Activated CD4-positive, CD25-positive, alpha-beta regulatory T cell treated with anti-CD3 and anti-CD28 coated beads, Interleukin-2, amount 50 U/mL, for 72 hours (primary cell): Measurements from ENCODE around the gene VDAC1.
A peak's percentile ranks its signal among the peaks of the same experiment; 100 is the strongest.

Source experiments
- DNase-seq: peaks from one replicate; pipeline ENCODE4 v3.0.0; 2021

VDAC1 gene

DNA sequence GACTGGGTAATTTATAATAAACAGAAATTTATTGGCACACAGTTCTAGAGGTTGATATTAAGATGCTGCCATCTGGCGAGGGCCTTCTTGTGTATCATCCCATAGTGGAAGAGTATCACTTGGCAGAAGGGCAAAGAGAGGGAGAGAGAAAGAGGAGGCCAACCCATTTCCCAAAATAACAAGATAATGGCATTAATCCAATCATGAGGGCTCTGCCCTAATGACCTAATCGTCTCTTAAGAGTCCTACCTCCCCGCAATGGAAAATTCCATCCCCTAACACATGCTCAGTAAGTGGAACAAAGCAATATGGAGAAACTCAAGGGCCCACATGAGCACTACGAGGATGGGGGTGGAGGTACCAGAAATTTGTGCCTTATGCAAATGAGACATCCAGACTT, 17.6 kb upstream of the VDAC1 start:
- DNase-seq: no peak

DNA sequence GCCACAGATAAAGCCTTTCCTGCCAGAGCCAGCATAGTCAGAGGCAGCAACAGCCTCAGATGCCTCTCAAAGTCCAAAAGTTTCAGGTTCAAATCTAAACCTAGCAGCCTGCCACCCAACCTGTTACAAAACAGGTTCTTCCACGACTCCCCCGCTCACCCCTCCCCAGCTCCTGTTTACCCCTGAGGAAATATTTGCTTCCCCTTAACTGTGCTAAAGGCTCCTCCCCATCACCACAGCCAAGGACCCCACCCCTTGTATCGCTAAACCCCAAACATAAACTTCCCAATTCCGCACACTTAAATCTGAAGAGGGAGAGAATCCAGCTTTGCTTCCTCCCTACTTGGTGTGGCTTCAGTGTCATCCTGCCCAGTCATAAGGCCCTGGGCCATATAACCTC, 15.4 kb upstream of the VDAC1 start:
- DNase-seq: no peak

DNA sequence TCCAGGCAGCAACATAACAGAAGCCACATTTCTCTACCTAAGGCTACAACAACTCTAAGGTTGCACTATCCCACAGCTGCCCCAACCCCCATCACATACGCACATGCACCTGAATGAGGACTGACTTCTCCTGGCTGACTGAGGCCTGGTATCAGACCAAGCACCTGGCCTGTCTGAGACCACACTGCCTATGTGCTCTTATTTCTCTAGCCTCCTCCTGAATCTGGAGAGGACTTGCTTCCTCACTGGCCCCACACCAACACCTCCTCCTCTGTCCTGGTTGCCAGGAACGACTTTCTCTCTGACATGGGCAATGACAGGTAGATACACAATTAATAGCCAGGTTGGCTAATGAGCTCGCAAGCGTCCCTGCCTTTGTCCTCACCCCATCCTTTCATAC, 14.9 kb upstream of the VDAC1 start:
- DNase-seq: no peak

DNA sequence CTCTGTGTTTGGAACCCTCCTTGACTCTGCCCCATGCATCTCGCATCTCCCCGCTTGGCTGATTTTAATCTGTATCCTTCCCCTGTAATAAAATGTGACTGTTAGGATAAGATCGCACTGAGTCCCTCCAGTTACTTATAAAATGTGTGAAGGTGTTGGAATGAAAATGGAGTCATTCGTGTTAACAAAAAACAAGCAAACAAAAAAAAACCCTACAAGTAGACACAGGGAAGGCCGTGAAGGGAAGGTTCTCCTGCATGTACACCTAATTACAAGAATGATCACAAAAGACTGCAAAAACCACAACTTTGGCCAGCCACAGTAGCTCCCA, 14.2 kb upstream of the VDAC1 start:
- no peak for DNase-seq

DNA sequence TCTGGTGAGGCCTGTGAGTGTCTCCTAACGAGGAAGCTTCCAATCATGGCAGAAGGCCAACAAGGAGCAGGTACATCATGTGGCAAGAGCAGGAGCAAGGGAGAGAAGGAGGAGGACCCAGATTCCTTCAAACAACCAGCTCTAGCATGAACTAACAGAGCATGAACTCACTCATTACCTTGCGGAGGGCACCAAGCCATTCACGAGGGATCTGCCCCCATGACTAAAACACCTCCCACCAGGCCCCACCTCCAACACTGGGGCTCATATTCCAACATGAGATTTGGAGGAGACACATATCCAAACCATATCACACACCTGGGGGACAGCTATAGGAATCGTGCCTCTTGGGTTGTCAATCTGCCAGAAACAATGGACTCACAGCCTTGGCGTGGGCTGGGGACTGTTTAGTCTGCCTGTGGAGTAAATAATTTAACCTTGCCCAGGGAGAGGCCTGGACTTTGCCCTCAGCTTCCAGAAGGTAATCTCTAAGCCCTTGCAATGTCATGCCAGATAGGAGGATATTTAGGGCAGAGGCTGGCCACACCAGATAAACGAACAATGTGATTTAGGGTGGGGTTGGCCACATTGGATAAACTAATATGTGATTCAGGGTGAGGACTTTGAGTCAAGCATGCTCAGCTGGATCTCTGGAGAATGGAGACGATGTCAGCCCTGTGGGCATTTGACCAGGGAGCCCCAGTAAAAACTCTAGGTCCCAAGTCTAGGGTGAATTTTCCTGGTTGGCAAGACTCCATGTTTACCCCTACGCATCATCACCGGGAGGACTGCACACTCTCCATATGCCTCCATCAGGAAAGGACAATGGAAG, 13.6 kb upstream of the VDAC1 start:
- DNase-seq: no peak

DNA sequence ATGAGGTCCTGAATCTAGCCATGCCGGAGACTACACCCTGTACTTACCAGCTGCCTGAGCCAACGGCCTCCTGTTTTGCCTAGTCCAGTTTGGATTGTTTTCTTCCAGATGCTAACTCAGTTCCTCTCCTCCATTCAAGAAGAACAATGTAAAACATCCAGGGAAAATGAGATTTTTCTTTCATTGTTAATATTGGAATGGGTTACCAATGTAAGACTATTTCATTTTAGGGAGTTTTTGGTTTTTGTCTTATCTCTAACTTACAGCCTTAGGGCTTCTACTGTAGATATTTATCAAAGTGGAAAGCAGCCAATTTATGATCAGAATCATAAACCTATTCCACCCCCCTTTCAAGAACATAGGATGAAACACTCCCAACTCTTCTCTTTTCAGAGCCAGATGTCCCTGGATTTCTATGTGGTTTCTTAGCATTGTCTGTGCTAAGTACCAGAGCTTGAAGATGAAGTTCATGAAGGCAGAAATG, 3.5 kb upstream of the VDAC1 start:
- DNase-seq: no peak

DNA sequence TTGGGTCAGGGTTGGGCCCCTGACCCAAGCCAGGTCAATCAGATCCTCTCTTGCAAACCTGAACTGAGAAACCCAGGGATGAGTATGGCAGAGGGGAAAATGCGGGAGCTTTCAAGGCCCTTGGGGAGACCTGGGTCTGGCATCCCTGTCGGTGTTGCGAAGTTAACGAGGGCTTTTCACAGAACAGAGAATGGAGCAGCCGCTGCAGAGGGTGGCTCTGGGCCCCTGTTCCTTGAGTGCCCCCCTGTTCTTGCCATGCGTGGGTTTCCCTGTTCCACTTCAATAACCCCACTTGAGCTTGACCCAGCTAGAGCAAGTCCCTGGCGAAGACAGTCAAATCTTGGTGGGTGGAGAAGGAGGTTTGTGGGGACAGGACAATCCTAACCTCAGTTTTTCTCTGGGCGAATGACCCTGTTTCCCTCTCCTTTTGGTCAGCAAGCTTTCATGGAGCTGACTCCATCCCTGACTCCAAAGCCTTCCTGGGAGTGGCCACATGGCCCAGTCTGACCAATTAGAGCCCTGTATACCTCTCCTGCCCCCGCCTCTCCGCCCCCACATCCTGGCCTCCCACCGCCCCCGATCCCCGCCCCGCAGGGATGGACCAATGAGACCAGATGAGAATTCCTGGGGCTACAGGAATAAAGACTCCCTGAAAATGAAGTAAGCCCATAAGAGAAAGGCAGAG, 2.9 kb upstream of the VDAC1 start:
- no peak for DNase-seq

DNA sequence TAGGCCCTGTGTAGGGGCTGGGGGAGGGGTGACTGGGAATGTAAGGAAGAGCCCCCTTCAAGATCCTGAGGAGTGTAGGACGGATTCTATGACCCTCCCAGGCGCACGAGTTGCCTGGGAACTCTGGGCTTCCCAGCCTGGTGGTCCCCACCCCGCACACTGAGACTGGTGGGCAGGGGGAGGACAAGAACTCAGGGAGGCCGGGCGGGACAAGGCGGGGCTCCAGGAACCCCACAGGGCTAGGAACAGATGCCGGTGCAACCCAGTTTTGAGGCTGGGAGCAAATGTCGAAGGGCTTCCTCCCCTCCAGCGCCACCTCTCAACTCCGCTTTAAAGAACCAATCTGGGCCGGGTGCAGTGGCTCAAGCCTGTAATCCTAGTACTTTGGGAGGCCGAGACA, 1.3 kb upstream of the VDAC1 start:
- DNase-seq: no peak

DNA sequence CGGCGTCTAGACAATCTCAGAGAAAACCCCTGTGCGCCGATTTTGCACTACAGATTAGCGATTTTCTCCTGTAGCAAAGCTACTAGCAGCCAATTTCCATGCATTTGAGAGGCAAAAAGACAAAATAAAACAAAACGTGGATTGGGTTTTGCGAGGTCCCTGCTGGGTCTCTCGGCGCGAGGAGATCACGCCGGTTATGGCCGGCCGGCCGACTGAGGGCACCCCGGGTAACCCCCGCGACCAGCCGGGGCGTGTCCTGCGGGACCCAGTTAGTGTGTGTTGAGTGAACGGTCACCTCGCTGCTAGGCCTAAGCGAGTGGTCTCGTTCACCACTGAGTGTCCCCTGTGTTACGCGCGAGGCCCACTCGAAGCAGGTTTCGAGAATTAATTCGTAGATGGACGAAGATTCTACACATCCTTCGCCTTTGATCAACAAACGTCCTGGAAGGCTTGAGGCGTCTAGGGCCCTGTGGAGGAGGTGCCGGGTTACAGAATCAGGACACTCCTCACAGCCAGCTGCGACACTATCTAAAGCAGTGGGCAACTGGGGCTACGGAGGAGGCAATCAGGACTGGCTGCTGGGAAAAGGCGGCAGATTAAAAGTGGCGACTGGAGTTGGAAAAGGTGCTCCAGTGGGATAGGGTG, 764 bp upstream of the VDAC1 start:
- DNase-seq: peak; percentile 49

DNA sequence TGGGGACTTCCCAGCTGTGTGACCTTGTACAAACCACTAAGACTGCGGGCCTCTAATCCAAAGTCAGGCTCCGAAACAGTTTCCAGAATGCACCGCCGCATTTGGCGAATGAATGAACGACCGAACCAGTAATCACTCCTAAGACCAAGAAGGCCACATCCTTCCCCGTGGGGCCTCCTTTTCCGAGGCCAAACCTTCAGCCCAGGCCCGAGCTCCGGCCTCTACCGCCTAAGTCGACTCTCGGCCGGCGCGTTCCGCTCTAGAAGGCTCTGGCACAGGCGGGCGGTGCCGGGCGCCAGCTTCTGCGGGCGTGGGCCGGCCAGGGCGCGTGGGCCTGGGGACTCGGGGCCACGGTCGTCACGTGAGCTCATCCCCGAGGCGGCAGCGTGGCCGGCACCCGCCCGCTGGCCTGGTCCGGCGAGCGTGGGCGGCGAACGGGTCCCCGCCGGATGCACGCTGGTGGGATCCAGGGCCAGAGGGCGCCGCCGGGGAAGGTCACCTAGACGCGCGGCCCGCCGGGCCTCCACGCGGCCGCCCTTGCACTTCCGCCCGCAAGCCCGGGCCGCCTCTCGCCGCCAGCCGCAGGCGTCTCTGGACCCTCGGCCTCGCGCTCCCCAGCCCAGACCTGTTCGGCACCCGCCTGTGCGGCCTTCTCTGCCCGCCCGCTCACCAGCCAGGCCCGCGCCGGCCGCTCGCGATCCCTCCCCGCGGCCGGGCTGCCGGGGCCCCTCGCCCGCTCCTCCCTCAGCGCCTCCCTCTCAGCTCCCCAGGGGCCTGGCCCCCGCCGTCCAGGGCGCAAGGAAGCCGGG, 754 bp downstream of the VDAC1 start:
- peak; percentile 67 for DNase-seq

DNA sequence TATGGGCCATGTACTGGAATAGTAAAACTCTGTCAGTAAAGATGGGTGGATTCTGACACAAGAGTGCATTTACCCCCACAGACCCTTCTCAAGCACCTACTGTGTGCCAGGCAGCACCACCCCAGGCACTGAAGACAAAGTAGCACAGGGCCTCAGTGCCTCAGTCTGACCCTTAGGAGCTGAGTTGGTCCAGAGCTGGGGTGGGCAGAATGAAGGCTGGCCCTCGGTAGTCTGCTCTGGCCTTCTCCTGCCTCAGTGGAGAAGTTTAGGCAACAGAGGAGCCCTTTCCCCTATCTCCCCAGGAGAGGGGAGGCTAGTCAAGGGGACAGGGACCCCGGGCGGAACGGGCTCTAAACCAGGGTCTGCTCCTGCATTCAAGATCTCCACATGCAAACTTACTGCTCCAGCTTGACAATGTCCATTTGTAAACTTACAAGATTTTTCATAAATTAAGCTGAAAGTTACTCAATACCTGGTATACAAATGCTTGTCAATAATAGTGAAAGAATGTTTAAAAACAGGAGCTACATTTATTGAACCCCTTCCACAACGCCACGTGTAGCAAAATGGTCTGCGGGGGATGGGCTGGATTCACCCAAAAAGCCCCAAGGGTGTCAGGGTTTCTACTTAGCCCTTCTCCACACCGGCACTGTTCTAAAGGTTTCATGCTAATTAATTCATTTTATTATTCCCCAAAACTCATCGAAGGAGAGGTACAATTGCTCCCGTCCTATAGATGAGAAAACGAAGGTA, 1.5 kb downstream of the VDAC1 start:
- no peak for DNase-seq

DNA sequence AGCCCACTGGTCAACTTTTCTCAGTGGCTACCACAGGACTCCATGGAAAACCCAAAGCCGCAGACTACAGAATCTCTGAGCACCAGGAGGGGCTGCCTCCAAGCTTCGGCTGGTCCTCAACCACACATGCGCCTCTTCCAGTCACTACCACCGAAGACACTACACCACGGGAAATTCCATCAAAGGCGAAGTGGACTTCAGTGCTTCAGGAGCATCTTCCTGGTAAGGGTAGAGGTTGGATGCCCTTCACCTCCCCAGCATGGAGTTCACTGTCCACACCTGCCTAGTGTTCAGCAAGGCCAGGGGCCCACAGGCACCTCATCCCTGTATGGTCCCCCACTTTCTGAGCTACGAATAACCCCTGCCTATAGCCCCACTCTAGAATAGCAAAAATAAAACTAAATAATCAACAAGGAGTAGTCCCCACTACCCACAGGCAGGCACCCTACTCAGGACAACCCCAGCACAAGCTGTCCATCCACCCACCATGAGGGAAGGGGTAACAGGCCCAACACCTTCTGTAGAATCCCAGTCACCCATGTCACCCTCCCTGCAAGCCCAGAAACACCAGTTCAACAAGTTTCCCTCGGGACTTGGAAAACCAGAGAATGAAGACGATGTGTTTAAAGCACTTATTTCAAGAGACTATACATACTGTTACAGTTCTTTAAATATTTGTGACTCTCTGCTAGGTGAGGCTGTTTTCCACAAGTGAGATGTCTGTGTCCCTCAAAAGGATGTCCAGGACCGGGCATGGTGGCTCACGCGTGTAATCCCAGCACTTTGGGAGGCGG, 2.6 kb downstream of the VDAC1 start:
- no peak for DNase-seq

DNA sequence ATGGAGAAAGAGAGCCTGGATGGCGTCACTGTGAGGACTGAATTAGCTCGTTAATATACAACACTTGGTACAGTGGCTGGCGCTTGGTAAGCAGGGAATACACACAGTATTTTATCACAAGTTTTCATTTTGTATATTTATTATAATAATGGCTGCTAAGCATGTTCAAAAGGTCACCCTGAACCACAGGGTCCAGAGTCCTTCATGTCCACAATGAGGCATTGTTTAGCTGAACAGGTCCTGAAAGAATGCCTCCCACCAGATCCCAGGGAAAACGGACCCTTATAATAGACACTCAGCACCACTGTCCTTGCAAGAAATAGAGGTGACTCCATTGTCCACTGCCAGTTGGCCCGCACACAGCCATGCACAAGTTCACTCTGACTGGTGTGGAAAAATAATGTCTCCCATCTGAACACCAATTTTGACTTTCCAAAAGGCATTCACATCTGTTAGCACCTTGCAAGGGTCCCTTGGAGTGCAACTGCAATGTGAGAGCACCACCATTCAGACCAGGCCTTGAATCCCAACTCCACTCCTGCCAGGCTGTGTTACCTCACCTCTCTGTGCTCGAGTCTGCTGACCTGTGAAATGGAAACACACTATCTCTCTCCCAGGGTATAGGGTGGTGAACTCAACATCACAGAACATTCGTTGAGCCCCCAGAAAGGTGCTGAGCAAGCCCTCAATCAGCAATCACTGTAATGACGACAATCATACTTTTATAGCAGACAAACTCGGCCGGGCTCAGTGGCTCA, 3.9 kb downstream of the VDAC1 start:
- DNase-seq: no peak

DNA sequence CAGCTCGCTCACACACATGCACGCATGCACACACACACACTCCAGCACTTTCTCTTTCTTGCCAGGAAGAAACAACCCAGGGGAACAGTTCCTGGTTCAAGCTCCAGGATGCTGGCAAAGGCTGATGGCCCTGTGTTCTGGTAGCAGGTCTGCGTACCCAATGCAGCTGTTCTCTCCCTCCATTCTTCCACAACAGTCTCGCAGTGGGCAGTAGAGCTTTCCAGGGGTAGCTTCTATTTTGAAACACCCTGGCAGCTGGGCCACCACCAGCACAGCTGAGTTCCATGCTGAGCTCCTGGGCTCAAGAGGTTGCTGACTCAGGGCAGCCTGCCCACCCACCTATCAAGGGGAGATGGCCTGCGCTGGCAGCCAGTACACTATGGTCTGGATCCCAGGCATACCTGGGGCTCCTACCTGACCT, 4.7 kb downstream of the VDAC1 start:
- no peak for DNase-seq

DNA sequence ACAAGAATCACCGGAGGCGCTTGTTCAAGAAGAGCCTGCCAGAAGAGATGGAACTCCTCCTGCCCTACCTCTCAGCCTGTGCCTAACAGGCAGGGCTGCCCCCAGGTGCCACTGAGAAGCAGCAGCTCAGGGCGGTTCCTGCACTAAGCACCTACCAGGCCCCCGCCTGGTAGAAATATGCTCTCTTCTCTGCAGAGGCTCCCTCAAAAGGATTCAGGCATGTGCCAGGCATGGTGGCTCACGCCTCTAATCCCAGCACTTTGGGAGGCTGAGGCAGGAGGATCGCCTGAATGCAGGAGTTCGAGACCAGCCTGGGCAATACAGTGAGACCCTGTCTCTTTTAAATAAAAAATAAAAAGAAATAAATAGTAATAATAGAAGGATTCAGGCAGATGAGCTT, 6.0 kb downstream of the VDAC1 start:
- DNase-seq: no peak

DNA sequence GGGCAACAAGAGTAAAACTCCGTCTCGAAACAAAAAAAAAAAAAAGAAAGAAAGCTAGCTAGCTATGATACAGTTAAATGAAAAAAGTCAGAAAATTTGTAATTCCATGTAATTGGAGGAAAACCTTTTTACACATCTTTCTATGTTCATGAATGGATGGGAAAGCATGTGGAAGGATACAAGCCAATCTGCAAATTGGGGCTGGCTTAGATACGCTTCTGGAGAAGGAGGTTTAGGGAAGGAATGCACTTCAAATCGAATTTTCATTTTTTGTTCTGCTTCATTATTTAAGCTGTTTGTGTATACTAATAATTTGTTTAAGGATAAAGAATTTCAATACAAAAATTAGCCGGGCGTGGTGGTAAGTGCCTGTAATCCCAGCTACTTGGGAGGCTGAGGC, 6.7 kb downstream of the VDAC1 start:
- DNase-seq: no peak

DNA sequence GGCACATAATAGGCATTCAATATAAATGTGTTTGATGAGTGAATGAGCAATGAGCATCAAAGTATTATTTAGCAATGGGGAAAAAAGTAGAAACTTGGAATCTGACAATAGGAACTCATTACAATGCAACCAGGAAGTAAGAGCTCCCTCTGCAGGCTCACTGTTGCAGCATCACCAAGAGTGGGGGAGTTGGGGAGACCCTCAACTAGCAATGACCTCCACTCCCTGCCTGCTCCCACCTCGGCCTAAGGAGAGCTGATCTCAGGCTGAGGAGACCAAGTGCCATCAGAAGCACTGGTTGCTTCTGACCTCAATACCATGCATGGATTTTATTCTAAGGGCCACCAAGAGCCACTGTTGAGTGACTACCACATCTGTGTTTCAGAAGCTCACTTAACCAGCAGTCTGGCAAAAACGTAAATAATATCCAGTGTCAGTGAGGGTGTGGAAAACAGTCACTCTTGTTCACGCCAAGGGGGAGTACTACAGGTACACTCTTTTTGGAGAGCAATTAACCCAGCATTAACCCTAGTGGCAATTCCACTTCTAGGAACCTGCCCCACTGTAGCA, 8.0 kb downstream of the VDAC1 start:
- DNase-seq: no peak

DNA sequence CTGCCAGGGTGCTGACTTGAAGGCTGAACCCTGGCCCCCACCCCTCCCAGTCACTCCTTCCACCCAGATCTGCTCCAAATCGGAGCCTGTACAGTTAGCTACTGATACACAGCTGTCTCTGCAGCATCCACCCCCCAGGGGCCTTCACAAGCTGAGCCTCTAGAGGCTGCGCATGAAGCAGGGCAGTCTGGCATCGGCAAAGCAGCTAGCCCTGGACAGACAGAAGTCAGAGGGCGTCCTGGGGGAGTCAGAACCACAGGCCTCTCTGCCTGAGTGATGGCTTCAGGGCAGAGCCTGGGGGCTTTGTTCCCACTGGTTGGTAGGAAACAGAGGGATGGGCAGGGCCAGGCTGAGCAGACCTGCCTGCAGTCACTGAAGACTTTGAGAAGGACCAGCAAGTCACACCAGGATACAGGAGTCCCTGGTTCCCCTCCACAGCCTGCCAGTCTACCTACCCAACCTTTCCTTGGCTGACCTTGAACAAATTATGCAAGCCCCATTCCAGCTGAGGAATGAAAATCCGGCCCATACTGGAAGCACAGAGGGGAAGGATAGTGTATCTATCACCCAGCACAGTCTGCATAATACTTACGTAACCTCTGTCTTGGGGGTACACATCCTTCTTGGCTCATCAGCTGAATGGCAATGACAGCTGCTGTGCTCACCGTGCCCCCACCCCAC, 8.8 kb downstream of the VDAC1 start:
- DNase-seq: no peak

DNA sequence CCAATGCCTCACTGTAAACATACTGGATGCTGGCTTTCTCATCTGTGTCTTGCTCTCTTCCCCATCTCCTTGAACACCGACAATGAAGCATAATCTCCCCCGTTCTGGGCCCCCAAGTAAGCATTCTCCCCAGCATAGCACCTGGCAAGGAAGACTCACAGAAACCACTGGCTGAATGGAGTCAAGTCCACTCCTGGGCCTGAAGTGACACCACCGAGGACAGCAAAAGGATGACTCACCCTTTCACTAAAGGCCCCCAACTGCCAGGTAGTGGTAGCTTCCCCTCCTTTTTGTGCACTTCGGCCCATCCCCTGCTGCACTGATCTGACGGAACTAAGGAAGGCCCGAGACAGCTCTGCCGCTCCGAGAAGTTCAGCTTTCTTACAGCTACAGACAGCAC, 9.4 kb downstream of the VDAC1 start:
- DNase-seq: no peak

DNA sequence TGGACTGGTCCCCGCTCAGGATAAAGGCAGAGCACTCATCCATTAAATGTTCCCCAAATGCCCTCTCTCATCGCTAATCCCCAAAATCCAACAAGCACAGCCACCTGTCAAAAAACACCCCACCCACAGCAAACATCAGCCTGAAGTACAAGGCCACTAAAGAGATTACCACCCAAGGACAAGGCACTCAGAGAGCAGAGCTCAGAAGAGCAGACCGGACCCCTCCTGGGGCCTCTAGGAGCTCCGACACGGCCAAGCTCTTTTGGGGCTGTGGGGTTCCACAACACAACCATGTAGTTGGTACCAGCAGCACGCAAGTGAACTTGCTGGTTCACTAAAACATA, 9.8 kb downstream of the VDAC1 start:
- no peak for DNase-seq
